GM10248 (cell line): ENCODE data around the gene TIMM17A.

Source experiments
- CTCF ChIA-PET: fragments of 300-600 bp; sonication (Branson Sonifier 250); formaldehyde crosslinking; extraction: SDS; loops from one replicate; lab custom pipeline; 2021; ENCODE audit warnings: antibody characterized with exemption; lab: Yijun Ruan, JAX
- POLR2A ChIA-PET: fragments of 350-650 bp; sonication (Branson Sonifier 250); formaldehyde crosslinking; extraction: SDS; loops from one replicate; lab custom pipeline; 2020; ENCODE audit warnings: antibody characterized with exemption; lab: Yijun Ruan, JAX
- DNase-seq: peaks from one replicate; pipeline ENCODE4 v3.0.0; 2012; ENCODE audit errors: extremely low spot score
- CTCF ChIP-seq: IDR thresholded peaks from 2 replicates; pipeline ENCODE4 v1.5.1; 2012; ENCODE audit warnings: mild to moderate bottlenecking, low read depth; ENCODE audit errors: extremely low read depth, missing control alignments, control extremely low read depth

The TIMM17A gene

GRCh38 chr1:202010180-202011015 lies 55.1 kb downstream of the TIMM17A start, which contains the start of gene ELF3:
Gene ELF3, plus strand, starts transcription at chr1:202010587. Its CDS starts 550 bp downstream, at chr1:202011137.
- no peak for TF ChIP-seq CTCF
- ChIA-PET POLR2A (interaction anchor here (0.5 kb wide), 1 partner anchor 328 kb away, joined by 5 read pairs; no protein-coding TSS in a partner anchor), CTCF (interaction anchor here (0.9 to 9.0 kb wide), 13 partner anchors 10 to 203 kb away, joined by 3 to 78 read pairs (median 5); partner anchors contain the start of genes GPR37L1 and RNPEP)
- DNase-seq, result peak; percentile 87

GRCh38 chr1:202011994-202012393 lies 56.7 kb downstream of the TIMM17A start:
- no peak for DNase-seq
- TF ChIP-seq CTCF, result no peak
- ChIA-PET CTCF (interaction anchor here (1.1 to 9.0 kb wide), 8 partner anchors 11 to 150 kb away, joined by 3 to 78 read pairs (median 6); no protein-coding TSS in a partner anchor), POLR2A (no interaction called here)

GRCh38 chr1:202012544-202013478 lies 57.5 kb downstream of the TIMM17A start:
- ChIA-PET POLR2A (no interaction called here), CTCF (interaction anchor here (1.2 to 9.0 kb wide), 6 partner anchors 12 to 150 kb away, joined by 3 to 78 read pairs (median 23); no protein-coding TSS in a partner anchor)
- DNase-seq, result no peak
- no peak for TF ChIP-seq CTCF

GRCh38 chr1:202013603-202014002 lies 58.3 kb downstream of the TIMM17A start:
- no peak for DNase-seq
- ChIA-PET CTCF (interaction anchor here (2.9 to 9.0 kb wide), 3 partner anchors 14 to 121 kb away, joined by 8 to 78 read pairs (median 67); no protein-coding TSS in a partner anchor), POLR2A (no interaction called here)
- TF ChIP-seq CTCF, result no peak

- ChIA-PET CTCF (interaction anchor here (2.9 kb wide), 1 partner anchor 14 kb away, joined by 8 read pairs; no protein-coding TSS in a partner anchor), POLR2A (no interaction called here)
- TF ChIP-seq CTCF, result no peak
- DNase-seq, result no peak
These were observed 58.8 kb downstream of the TIMM17A start for GRCh38 chr1:202014060-202014459.
